T-cell (primary cell): Measurements from ENCODE around the gene SRSF5. TPM values are rescaled to one million over a fixed set of nuclear protein-coding genes. Genes with fewer than 3 reads are reported as not detected.
"Not testable (repeated sequence)": the region's sequence is repeated elsewhere in the genome, so short reads cannot be mapped to it uniquely, and the experiment has no call there.

Source experiments
- ATAC-seq, 4 experiments: fragments of 200-7000 bp in 3 of 4; fragments of 150-1000 bp in 1 of 4; cut with Tn5 transposase; replicated peaks in 1 of 4; 1 replicate in 3 of 4; 2 replicates in 1 of 4; pipeline ENCODE4 v1.10.0; 2021; ENCODE audit warnings: moderate library complexity in 3 of 4, mild to moderate bottlenecking in 2 of 4, moderate number of reproducible peaks in 1 of 4
- CTCF ChIA-PET, 2 donors: fragments of 300-600 bp; sonication (Branson Sonifier 250); formaldehyde crosslinking; loops; one replicate each; lab custom pipeline; 2022; ENCODE audit warnings: antibody characterized with exemption in 2 of 2; lab: Charles Lee
- POLR2A ChIA-PET, 2 donors: fragments of 300-600 bp; sonication (Branson Sonifier 250); formaldehyde crosslinking; loops; one replicate each; lab custom pipeline; 2022; ENCODE audit warnings: antibody characterized with exemption in 2 of 2; lab: Charles Lee
- DNase-seq, 35 experiments: peaks; one replicate each; pipeline versions ENCODE4 v3.0.0 to v3.0.0-alpha.2; 2013 to 2023
- H3K27ac ChIP-seq: one replicate; pipeline ENCODE4 v1.5.1; 2013; ENCODE audit warnings: low read length
- H3K27me3 ChIP-seq, 2 experiments: replicated peaks in 1 of 2; 1 replicate in 1 of 2; 2 replicates in 1 of 2; pipeline versions ENCODE4 v1.6.1 to v1.7.0; 2013; ENCODE audit warnings: low read length in 1 of 2, mixed read lengths in 1 of 2; ENCODE audit not compliant: control insufficient read depth in 2 of 2, insufficient read depth in 2 of 2; ENCODE audit errors: extremely low read depth in 1 of 2
- H3K36me3 ChIP-seq, 2 donors: 1 replicate in 1 of 2; 2 replicates in 1 of 2; pipeline versions ENCODE4 v1.6.1 to v1.7.0; 2013; ENCODE audit warnings: low read length in 1 of 2; ENCODE audit not compliant: control insufficient read depth in 2 of 2, insufficient read depth in 1 of 2; ENCODE audit errors: extremely low read depth in 1 of 2
- H3K4me1 ChIP-seq, 2 experiments: 1 replicate in 1 of 2; 2 replicates in 1 of 2; pipeline versions ENCODE4 v1.6.1 to v1.7.0; 2013; ENCODE audit warnings: low read length in 2 of 2, mixed read lengths in 1 of 2; ENCODE audit not compliant: insufficient read depth in 2 of 2, control insufficient read depth in 1 of 2; ENCODE audit errors: extremely low read depth in 1 of 2
- H3K4me3 ChIP-seq, 2 donors: 1 replicate in 1 of 2; 2 replicates in 1 of 2; pipeline versions ENCODE4 v1.5.1 to v1.7.0; 2013; ENCODE audit warnings: mild to moderate bottlenecking in 2 of 2, low read length in 1 of 2, moderate library complexity in 1 of 2; ENCODE audit not compliant: control insufficient read depth in 1 of 2; ENCODE audit errors: extremely low read depth in 1 of 2
- H3K9me3 ChIP-seq: 2 replicates; pipeline ENCODE4 v1.7.0; 2013
- H3K27ac Mint-ChIP-seq, 2 donors: one replicate each; pipeline ENCODE4 v1.8.0; 2020 to 2021; ENCODE audit warnings: mild to moderate bottlenecking in 2 of 2, mixed read lengths in 2 of 2
- H3K27me3 Mint-ChIP-seq, 2 donors: one replicate each; pipeline ENCODE4 v1.8.0; 2021 to 2022; ENCODE audit warnings: mixed read lengths in 2 of 2
- H3K36me3 Mint-ChIP-seq: one replicate; pipeline ENCODE4 v1.8.0; 2021; ENCODE audit warnings: mixed read lengths
- H3K4me1 Mint-ChIP-seq, 3 donors: one replicate each; pipeline ENCODE4 v1.8.0; 2020 to 2022; ENCODE audit warnings: mixed read lengths in 3 of 3, mild to moderate bottlenecking in 1 of 3
- H3K4me3 Mint-ChIP-seq, 3 donors: one replicate each; pipeline ENCODE4 v1.8.0; 2020 to 2022; ENCODE audit warnings: mild to moderate bottlenecking in 3 of 3, mixed read lengths in 3 of 3, moderate library complexity in 3 of 3
- H3K9me3 Mint-ChIP-seq, 3 donors: one replicate each; pipeline ENCODE4 v1.8.0; 2020 to 2022; ENCODE audit warnings: mixed read lengths in 3 of 3
- WGBS: methylation state at CpG from one replicate; pipeline ENCODE4 v1.1.5; 2013; ENCODE audit warnings: missing lambda C conversion rate; ENCODE audit not compliant: insufficient coverage; 5-methylcytosine and 5-hydroxymethylcytosine counted together
- total RNA-seq, 35 experiments: library from RNA in 6 of 35; stranded (reverse) in 6 of 35; fragments of 120-200 nt in 1 of 35; gene quantifications; one replicate each; pipeline versions ENCODE4 v1.2.1 to v1.2.4 and lab custom pipeline; 2013 to 2026

SRSF5 gene
- total RNA-seq, 5 donors from 2014 or later (not counting 1 experiment from before 2014, with no cell fraction given), result 788 to 1,543 (median 848) TPM

- DNase-seq, CTCF ChIA-PET, H3K36me3 ChIP-seq, H3K4me1 Mint-ChIP-seq, H3K4me1 ChIP-seq, POLR2A ChIA-PET, H3K9me3 Mint-ChIP-seq, H3K27ac ChIP-seq, ATAC-seq, H3K27me3 Mint-ChIP-seq, H3K4me3 ChIP-seq, H3K36me3 Mint-ChIP-seq, H3K4me3 Mint-ChIP-seq, H3K9me3 ChIP-seq, H3K27ac Mint-ChIP-seq: not testable (repeated sequence)
- WGBS, result 84% methylated on average over 5 of the region's 6 CpGs
- H3K27me3 ChIP-seq, result peaks cover 0 to 15% of the 10 kb centered on the region in 2 experiments
These were observed 46.4 kb downstream of the SRSF5 start for GRCh38 chr14:69813346-69813745.

GRCh38 chr14:69814397-69814796 lies 47.5 kb downstream of the SRSF5 start:
- no peaks in the 10 kb centered on the region for H3K9me3 ChIP-seq
- H3K9me3 Mint-ChIP-seq, result no peaks in the 10 kb centered on the region
- no peak for DNase-seq
- peaks cover 0 to 16% of the 10 kb centered on the region in 2 experiments for H3K27me3 ChIP-seq
- H3K27ac ChIP-seq, result no peak overlapping the region
- H3K4me1 Mint-ChIP-seq, result peaks cover 3 to 5% (median 4%) of the 10 kb centered on the region in 3 donors
- no peak overlapping the region for H3K4me3 ChIP-seq
- no peak overlapping the region for H3K27ac Mint-ChIP-seq
- ATAC-seq, result no peak
- H3K4me1 ChIP-seq, result peaks cover 0 to 5% of the 10 kb centered on the region in 2 experiments
- POLR2A ChIA-PET, result no interaction called here
- H3K27me3 Mint-ChIP-seq, result peaks cover 3 to 9% of the 10 kb centered on the region in 2 donors
- 52% methylated on average over 3 of the region's 3 CpGs for WGBS
- CTCF ChIA-PET, result no interaction called here
- no peaks in the 10 kb centered on the region for H3K36me3 ChIP-seq
- no peaks in the 10 kb centered on the region for H3K36me3 Mint-ChIP-seq
- no peak overlapping the region for H3K4me3 Mint-ChIP-seq

- no peak for DNase-seq
- H3K36me3 Mint-ChIP-seq, result no peaks in the 10 kb centered on the region
- H3K4me3 Mint-ChIP-seq, result no peak overlapping the region
- no peaks in the 10 kb centered on the region for H3K9me3 Mint-ChIP-seq
- 87% methylated on average over 5 of the region's 5 CpGs for WGBS
- Histone ChIP-seq H3K4me1 (peaks cover 0 to 5% of the 10 kb centered on the region in 2 experiments), H3K27ac (no peak overlapping the region), H3K4me3 (no peak overlapping the region), H3K36me3 (no peaks in the 10 kb centered on the region), H3K27me3 (peaks cover 0 to 23% of the 10 kb centered on the region in 2 experiments), H3K9me3 (no peaks in the 10 kb centered on the region)
- no peak for ATAC-seq
- no peak overlapping the region for H3K27ac Mint-ChIP-seq
- H3K27me3 Mint-ChIP-seq, result peaks cover 3 to 9% of the 10 kb centered on the region in 2 donors
- peaks cover 3 to 5% (median 4%) of the 10 kb centered on the region in 3 donors for H3K4me1 Mint-ChIP-seq
- CTCF ChIA-PET, result no interaction called here
- POLR2A ChIA-PET, result interaction anchor here in 1 of 2 donors (0.5 kb wide), 1 partner anchor 8 kb away, joined by 7 read pairs; no protein-coding TSS in a partner anchor
These were observed 48.6 kb downstream of the SRSF5 start for GRCh38 chr14:69815556-69815955.

GRCh38 chr14:69816216-69816615 lies 49.3 kb downstream of the SRSF5 start:
- Mint-ChIP-seq H3K36me3 (no peaks in the 10 kb centered on the region), H3K4me3 (no peak overlapping the region), H3K27me3 (peaks cover 3 to 9% of the 10 kb centered on the region in 2 donors), H3K9me3 (no peaks in the 10 kb centered on the region), H3K27ac (no peak overlapping the region), H3K4me1 (peaks cover 3 to 5% (median 4%) of the 10 kb centered on the region in 3 donors)
- Histone ChIP-seq H3K9me3 (no peaks in the 10 kb centered on the region), H3K27me3 (peaks cover 0 to 23% of the 10 kb centered on the region in 2 experiments), H3K27ac (no peak overlapping the region), H3K36me3 (no peaks in the 10 kb centered on the region), H3K4me1 (peaks cover 0 to 5% of the 10 kb centered on the region in 2 experiments), H3K4me3 (no peak overlapping the region)
- ATAC-seq (no peak), DNase-seq (no peak)
- ChIA-PET POLR2A (no interaction called here), CTCF (interaction anchor here in 1 of 2 donors (0.6 kb wide), 1 partner anchor 228 kb away, joined by 4 read pairs; no protein-coding TSS in a partner anchor)
- 80% methylated on average over 3 of the region's 5 CpGs for WGBS

- Mint-ChIP-seq H3K4me1 (peaks cover 3 to 5% (median 4%) of the 10 kb centered on the region in 3 donors), H3K27ac (no peak overlapping the region), H3K36me3 (no peaks in the 10 kb centered on the region), H3K9me3 (no peaks in the 10 kb centered on the region), H3K4me3 (no peak overlapping the region), H3K27me3 (peaks cover 0 to 4% of the 10 kb centered on the region in 2 donors)
- ChIA-PET POLR2A (no interaction called here), CTCF (interaction anchor here (0.6 to 1.5 kb wide), 6 partner anchors 12 to 1824 kb away, joined by 3 to 10 read pairs (median 4); no protein-coding TSS in a partner anchor)
- H3K4me3 ChIP-seq, result no peak overlapping the region
- H3K4me1 ChIP-seq, result peaks cover 0 to 5% of the 10 kb centered on the region in 2 experiments
- H3K36me3 ChIP-seq, result no peaks in the 10 kb centered on the region
- no peak overlapping the region for H3K27ac ChIP-seq
- peaks cover 0 to 23% of the 10 kb centered on the region in 2 experiments for H3K27me3 ChIP-seq
- 11% methylated on average over 7 of the region's 11 CpGs for WGBS
- peak; percentile 71 to 76 (median 72) for ATAC-seq
- peak in 31 of 35 experiments; percentile 4 to 80 (median 26) for DNase-seq
- no peaks in the 10 kb centered on the region for H3K9me3 ChIP-seq
These were observed 51.8 kb downstream of the SRSF5 start for GRCh38 chr14:69818758-69819191.

- no peaks in the 10 kb centered on the region for H3K36me3 ChIP-seq
- H3K4me3 Mint-ChIP-seq, result no peak overlapping the region
- ChIA-PET CTCF (no interaction called here), POLR2A (no interaction called here)
- peaks cover 0 to 23% of the 10 kb centered on the region in 2 experiments for H3K27me3 ChIP-seq
- H3K4me1 Mint-ChIP-seq, result peaks cover 3 to 5% (median 4%) of the 10 kb centered on the region in 3 donors
- no peak overlapping the region for H3K27ac Mint-ChIP-seq
- no peak overlapping the region for H3K27ac ChIP-seq
- H3K4me3 ChIP-seq, result no peak overlapping the region
- no peaks in the 10 kb centered on the region for H3K36me3 Mint-ChIP-seq
- H3K9me3 Mint-ChIP-seq, result no peaks in the 10 kb centered on the region
- 88% methylated on average over 5 of the region's 8 CpGs for WGBS
- ATAC-seq (no peak), DNase-seq (no peak)
- no peaks in the 10 kb centered on the region for H3K9me3 ChIP-seq
- H3K4me1 ChIP-seq, result peaks cover 0 to 5% of the 10 kb centered on the region in 2 experiments
- H3K27me3 Mint-ChIP-seq, result peaks cover 0 to 3% of the 10 kb centered on the region in 2 donors
These were observed 52.7 kb downstream of the SRSF5 start for GRCh38 chr14:69819607-69820006.
